Activated effector memory CD4-positive, alpha-beta T cell treated with anti-CD3 and anti-CD28 coated beads, Interleukin-2, amount 50 U/mL, for 16 hours (primary cell): Measurements from ENCODE around the gene TATDN2.

ENCODE experiments used
- DNase-seq: peaks from one replicate; pipeline ENCODE4 v3.0.0-alpha.2; 2020

The TATDN2 gene

GRCh38 chr3:10320320-10320677 is 72.0 kb downstream of the TATDN2 start:
- DNase-seq = no peak

DNA sequence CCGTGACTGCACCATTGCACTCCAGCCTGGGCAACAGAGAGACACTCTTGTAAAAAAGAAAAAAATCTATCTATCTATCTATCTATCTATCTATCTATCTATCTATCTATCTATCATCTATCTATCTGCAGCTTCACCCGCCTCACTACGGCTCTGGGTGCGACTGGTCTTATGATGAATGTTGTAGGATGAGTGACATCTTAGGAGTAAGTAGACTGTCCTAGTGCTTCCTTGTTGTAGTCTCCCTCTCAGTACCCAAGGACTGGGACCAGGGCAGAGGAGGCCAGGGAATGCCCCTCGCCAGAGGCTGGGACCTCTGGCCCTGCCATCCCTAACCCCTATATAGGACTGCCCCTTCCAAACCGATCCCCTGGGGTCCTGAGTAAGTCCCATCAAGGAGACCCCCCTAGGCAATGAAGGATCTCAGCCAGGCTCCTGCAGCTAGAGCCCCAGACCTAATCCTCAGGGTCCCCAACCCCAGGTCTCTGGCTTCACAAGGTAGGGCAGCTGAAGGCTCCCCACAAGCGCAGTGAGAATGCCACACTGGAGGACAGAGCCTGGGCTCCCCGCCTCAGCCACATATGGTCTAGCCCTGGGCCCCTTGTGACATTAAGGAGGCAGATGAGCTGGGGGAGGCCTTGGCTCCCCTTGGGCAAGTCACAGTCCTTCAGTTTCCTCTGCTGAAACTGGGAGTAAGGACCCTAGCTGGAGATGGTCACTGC is 73.5 kb downstream of the TATDN2 start:
- DNase-seq = no peak

DNA sequence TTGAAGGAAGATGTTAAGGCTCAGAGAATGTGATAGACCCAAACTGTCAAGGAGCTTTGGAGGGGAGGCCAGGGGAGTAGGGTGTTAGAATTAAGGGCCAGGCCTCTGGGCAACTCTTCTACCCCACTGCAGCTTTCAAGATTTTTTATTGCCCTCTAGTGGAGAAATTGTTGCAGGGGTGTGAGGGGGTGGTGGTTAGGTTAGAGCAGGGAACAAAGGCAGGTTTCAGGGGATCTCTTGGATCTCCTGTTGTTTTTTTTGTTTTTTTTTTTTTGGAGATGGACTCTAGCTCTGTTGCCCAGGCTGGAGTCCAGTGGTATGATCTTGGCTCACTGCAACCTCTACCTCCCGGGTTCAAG is 74.1 kb downstream of the TATDN2 start:
- no peak for DNase-seq

DNA sequence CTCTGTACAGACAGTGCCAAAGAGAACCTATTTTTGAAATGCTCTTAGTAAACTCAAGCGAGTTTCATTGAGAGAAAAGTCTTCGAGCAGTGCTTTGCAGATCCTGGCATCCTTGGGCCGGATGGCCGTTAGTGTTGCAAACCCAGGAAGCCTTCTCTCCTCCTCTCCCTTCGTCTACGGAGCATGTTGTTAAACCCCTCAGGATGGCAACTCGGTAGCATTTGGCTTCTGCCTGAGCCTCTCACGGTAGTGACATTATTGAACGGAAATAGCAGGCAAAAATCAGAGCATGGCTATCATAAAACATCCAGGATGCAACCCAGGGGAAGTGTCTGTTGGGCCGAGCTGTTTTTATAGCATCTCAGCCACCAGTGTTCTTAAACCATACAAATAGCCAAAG is 79.3 kb downstream of the TATDN2 start:
- no peak for DNase-seq

GRCh38 chr3:10328460-10329071 is 80.3 kb downstream of the TATDN2 start:
- no peak for DNase-seq

- no peak for DNase-seq
Observed at GRCh38 chr3:10329495-10330015, 81.3 kb downstream of the TATDN2 start.

DNA sequence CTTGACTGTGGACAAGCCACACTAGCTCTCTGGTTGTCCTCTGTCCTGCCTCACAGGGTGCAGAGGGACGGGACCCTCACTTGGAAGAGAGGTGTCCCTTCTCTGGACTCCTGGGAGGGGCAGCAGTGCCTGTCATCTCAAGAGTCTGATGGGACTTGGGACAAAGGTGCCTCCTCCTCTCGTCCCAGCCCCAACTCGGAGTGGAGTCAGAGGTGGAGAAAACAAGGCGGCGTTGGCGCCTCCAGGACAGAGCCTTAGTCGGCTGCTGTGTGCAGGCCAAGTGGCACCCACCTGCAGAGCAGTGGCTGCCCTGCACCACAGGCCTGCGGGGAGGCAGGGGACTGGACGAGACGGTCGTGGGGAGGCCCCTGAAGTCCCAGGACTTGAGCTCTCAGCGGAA is 82.1 kb downstream of the TATDN2 start:
- DNase-seq = no peak
